Vagina (tissue), 2 donors: ENCODE results near the gene COMMD8.

Experiments used
- CTCF ChIP-seq, 3 experiments: fragments of 450-650 bp in 2 of 3; fragments of 200-600 bp in 1 of 3; sonication (generic) in 1 of 3; IDR thresholded peaks; one replicate each; pipeline ENCODE4 v1.5.1; 2017 to 2019; ENCODE audit warnings: antibody characterized with exemption in 3 of 3, mild to moderate bottlenecking in 2 of 3, moderate library complexity in 2 of 3
- POLR2A ChIP-seq, 2 donors: fragments of 450-650 bp; IDR thresholded peaks; one replicate each; pipeline ENCODE4 v1.6.1; 2017; ENCODE audit warnings: antibody characterized with exemption in 2 of 2, mild to moderate bottlenecking in 2 of 2, moderate library complexity in 2 of 2
- POLR2AphosphoS5 ChIP-seq, 2 donors: sonication (generic); formaldehyde crosslinking; IDR thresholded peaks; one replicate each; pipeline ENCODE4 v1.9.0; 2017; ENCODE audit warnings: antibody characterized with exemption in 2 of 2, mild to moderate bottlenecking in 2 of 2, low read depth in 1 of 2; ENCODE audit not compliant: insufficient read depth in 1 of 2

GRCh38 chr4:47427935-47428334 lies 35.6 kb downstream of the COMMD8 start:
- TF ChIP-seq CTCF (IDR thresholded peaks at IDR 0.05), result no peak
- TF ChIP-seq POLR2A (IDR thresholded peaks at IDR 0.05), result no peak
- TF ChIP-seq POLR2AphosphoS5 (IDR thresholded peaks at IDR 0.05; ENCODE audit: insufficient read depth in 1 of 2, low read depth in 1 of 2), result no peak
